Adrenal gland (tissue), 5 donors: ENCODE data around the gene HMGCLL1.

Source experiments
- POLR2A ChIP-seq, 2 donors: fragments of 450-650 bp; IDR thresholded peaks; one replicate each; pipeline ENCODE4 v1.6.1; 2017; ENCODE audit warnings: antibody characterized with exemption in 2 of 2, mild to moderate bottlenecking in 2 of 2, moderate library complexity in 1 of 2
- TF ChIP-seq, protein P1 (sequence below), 6 experiments: fragments of 450-650 bp in 4 of 6; fragments of 200-600 bp in 2 of 6; sonication (generic) in 1 of 6; IDR thresholded peaks; 1 replicate in 5 of 6; 2 replicates in 1 of 6; pipeline versions ENCODE4 v1.5.1 to v1.8.0; 2016 to 2021; ENCODE audit warnings: antibody characterized with exemption in 6 of 6, mild to moderate bottlenecking in 2 of 6, moderate library complexity in 1 of 6
- donor health status: DM: no; HTN: no; CAD: no.

DNA sequence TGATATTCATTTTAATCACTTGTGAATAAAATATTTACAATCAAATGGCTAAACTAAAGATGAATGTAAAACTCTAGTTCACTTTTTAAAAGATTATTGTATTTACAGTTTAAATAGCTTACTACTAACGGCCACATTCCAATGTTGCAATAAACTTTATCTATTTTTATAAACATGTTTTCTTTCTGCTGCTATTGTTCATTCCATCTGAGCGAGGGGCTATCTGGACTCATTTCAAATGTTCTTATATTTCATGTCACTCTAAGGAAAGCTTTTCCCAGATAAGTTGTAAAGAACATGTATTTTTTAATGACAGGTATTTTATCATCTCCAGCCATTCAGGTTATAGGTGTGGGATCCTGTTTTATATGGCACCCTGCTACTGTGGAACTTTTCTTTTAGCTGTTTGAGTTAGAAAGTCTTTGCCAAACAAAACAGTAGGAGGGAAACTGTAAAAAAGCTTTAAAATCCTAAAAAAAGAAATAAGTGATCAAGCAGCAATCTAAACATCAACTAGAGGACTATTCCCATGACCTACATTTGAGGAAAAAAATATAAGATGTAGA is 42.5 kb downstream of the HMGCLL1 start:
- no peak for TF ChIP-seq POLR2A (IDR thresholded peaks at IDR 0.05)
- TF ChIP-seq, protein P1, sequence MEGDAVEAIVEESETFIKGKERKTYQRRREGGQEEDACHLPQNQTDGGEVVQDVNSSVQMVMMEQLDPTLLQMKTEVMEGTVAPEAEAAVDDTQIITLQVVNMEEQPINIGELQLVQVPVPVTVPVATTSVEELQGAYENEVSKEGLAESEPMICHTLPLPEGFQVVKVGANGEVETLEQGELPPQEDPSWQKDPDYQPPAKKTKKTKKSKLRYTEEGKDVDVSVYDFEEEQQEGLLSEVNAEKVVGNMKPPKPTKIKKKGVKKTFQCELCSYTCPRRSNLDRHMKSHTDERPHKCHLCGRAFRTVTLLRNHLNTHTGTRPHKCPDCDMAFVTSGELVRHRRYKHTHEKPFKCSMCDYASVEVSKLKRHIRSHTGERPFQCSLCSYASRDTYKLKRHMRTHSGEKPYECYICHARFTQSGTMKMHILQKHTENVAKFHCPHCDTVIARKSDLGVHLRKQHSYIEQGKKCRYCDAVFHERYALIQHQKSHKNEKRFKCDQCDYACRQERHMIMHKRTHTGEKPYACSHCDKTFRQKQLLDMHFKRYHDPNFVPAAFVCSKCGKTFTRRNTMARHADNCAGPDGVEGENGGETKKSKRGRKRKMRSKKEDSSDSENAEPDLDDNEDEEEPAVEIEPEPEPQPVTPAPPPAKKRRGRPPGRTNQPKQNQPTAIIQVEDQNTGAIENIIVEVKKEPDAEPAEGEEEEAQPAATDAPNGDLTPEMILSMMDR (IDR thresholded peaks at IDR 0.05): no peak
